HG02642 (cell line): ENCODE measurements around the gene DPF1.
A peak's percentile ranks its signal among the peaks of the same experiment; 100 is the strongest.
"Not testable (repeated sequence)": the region's sequence is repeated elsewhere in the genome, so short reads cannot be mapped to it uniquely, and the experiment has no call there.

Source experiments
- ATAC-seq: cut with Tn5 transposase; IDR thresholded peaks from one replicate; pipeline ENCODE4 v1.9.1; 2021; ENCODE audit warnings: mild to moderate bottlenecking; ENCODE audit not compliant: unreplicated experiment, poor library complexity

DPF1 gene

DNA sequence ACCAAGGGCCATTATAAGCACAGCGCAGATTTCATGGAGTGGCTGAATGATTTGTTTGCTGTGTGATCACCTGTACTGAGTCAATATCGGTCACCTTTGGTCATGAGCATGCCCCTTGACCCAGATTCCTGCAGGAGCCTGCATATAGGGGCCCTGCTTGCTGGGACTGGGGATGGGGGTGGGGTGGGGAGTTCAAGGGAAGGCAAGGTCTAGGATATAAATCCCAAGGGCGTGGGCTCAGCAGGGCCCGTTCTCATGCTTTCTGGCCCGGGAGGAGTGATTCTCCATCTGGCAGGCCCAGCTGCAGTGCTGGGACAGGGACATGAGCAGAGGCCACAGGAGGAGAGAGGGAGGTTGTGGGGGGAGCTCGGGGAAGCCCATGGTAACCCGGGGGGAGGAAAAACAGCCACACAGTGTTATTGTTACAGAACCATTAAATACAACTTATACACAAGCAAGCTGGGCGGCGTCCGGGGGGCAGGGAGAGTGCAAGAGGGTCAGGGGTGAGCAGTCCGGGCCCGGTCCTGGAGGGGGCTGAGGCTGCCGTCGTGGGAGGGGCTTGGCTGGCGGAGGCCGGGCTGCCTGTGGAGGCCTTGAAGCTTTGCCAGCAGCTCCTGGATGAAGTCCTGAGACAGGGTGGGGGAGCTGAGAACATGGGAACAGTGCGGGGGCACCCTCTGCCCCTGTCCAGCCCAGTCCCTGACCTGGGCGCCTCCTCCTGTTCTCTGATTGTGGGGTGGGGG is 27.0 kb upstream of the DPF1 start:
- ATAC-seq = no peak

DNA sequence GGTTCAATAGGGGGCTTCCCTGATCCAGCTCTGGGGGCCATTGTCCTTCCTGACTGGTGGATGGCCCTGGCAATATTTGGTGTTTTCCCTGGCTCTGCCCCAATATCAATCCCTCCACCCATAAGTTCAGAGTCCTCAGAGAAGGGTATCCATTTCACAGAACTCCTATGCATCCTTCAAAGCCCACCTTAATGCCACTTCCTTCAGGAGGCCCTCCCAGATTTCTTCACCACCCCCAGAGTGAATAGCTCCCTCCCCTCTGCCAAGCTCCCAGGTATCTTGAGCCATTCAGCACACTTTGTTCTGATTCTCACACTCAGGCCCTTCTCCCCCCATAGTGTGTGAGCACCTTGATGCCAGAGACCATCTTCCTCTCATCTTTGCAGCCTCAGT is 26.4 kb upstream of the DPF1 start:
- ATAC-seq = no peak

DNA sequence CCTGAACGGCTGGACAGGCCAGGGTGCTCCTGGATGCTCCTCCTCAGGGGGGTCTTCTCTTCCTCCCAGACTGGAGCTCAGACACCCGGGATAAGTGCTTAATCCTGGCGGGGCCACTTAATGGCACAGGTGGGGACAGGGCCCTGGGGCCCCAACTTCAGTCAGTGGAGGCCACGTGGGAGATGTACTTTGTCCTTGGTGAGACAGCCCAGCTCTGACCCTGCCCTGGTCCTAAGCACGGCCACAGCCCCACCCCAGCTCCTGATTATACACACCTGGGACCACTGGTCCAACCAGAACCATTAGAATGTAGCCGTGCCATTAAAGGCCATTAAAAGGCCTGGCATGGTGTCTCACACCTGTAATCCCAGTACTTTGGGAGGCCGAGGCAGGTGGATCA is 24.4 kb upstream of the DPF1 start:
- ATAC-seq = no peak

GRCh38 chr19:38247734-38248268 is 23.8 kb upstream of the DPF1 start:
- no peak for ATAC-seq

DNA sequence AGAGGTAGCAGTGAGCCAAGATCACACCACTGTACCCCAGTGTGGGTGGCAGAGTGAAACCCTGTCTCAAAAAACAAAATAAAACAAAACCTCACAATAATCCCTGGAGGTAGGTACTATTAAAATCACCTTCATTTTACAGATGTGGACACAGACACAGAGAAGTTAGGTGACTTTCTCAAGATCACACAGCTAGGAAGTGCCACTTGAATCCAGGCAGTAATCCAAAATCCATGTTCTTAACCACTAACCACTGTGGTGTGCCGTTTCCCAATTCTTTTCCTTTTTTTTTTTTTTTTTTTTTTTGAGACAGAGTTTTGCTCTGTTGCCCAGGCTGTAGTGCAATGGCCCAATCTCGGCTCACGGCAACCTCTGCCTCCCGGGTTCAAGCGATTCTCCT is 23.1 kb upstream of the DPF1 start:
- no peak for ATAC-seq

DNA sequence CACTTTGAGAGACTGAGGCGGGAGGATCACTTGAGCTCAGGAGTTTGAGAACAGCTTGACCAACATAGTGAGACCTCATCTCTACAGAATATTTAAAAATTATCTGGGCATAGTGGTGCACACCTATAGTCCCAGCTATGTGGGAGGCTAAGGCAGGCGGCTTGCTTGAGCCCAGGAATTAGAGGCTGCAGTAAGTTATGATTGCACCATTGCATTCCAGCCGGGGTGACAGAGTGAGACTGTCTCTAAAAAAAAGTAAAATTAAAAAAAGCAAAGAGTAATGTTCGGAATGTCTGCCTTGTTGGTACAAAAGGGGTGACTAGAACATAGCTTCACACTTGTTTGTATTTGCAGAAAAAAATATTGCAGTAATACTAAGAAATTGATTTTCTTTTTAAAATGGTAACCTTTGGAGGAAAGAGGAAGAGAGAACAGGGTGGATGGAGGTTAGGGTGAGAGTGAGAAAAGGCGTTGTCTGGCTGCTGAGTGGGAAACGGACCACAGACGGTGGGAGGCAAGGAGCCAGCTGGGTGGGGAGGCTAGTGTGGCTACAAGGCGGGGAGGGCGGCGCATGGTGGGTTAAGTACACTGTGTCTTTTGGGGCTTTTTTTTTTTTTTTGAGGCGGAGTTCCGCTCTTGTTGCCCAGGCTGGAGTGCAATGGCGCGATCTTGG is 21.9 kb upstream of the DPF1 start:
- ATAC-seq = no peak

DNA sequence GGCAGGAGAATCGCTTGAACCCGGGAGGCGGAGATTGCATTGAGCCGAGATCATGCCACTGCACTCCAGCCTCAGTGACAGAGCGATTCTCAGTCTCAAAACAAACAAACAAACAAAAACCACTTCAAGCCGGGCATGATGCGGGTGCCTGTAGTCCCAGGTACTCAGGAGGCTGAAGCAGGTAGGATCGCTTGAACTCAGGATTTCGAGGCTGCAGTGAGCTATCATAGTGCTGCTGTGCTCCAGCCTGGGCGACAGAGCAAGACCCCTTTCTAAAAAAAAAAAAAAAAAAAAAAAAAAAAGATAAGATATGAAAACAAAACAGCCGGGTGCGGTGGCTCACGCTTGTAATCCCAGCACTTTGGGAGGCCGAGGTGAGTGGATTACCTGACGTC is 19.3 kb upstream of the DPF1 start:
- ATAC-seq = no peak

DNA sequence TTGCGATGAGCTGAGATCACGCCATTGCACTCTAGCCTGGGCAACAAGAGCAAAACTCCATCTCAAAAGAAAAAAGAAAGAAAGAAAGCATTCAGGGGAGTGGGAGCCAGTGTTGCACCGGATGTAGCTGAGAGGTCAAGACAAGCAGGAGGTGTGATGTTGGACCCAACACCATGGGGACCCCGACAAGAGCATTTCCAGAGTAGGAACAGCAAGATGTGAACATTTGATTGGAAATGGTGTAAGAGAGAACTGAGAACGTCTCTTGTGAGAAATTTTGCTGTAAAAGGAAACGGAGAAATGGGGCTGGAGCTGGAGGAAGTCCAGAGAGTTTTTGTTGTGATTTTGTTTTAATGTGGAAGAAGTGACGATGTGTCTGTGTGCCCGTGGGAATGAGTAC is 15.8 kb upstream of the DPF1 start:
- ATAC-seq = no peak

DNA sequence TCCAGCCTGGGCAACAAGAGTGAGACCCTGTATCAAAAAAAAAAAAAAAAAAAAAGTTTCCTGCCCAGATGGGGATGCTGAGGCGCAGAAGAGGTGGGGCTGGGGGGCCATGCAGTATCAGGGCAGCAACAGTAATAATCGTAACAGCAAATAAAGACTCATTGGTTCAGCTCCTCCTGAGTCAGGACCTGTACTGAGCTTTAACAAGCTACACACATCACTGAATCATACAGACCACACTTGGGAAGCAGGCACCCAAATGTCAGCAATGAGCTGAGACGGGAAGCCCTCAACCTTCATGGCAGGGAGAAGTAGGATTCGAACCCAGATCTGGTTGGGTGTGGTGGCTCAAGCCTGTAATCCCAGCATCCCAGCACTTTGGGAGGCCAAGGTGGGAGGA is 10.6 kb upstream of the DPF1 start:
- no peak for ATAC-seq

DNA sequence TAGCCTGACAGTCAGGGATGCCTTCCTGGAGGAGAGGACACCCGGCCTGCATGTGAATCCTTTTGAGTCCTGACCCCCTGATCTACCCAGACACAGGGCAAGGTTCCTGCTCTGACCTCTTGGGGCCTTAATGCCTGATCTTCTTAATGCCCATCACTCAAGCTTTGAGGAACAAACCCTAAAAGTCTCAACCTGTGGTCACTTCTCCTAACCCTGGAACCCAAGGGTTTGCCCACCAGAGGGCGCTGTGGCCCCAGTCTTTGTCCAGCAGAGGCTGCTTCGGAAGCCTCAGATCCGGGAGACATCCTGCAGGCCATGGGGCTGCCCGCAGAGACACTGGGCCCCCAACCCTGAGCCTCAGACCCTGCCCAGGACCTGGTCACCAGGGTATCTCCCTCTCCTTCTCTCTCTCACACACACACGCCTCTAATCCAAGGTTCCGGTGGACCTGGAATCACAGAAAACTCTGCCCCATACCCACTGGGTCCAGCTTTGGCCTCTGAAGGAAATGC is 9.8 kb upstream of the DPF1 start:
- no peak for ATAC-seq

- no peak for ATAC-seq
Measured at GRCh38 chr19:38231918-38232317, 7.9 kb upstream of the DPF1 start.

GRCh38 chr19:38230506-38231133 is 6.6 kb upstream of the DPF1 start:
- ATAC-seq = not testable (repeated sequence)

DNA sequence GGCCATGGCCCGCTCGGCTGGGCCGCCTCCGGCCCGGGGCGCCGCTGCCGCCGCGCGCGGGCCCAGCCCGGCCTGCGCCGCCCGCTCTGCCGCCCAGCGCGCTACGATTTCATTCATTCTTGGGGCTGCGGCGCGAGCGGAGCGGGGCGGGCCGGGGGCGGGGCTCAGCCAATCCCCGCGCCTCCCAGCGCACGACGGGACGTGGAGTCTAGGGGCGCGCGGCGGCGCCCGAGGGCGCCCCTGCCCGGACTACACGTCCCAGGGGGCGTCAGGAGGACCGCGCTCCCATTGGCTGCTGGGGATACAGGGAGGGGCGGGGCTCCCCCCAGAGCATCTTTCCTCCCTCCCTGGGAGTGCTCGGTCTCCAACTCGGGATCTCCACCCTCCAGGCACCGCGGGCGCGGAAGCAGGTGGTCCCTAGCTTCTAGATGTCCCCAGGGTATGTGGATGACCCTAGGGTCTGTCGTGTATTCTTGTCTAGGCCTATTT is 5.6 kb upstream of the DPF1 start:
- peak; percentile 73 for ATAC-seq

- ATAC-seq = no peak
Measured at GRCh38 chr19:38228491-38229439, 4.7 kb upstream of the DPF1 start.

DNA sequence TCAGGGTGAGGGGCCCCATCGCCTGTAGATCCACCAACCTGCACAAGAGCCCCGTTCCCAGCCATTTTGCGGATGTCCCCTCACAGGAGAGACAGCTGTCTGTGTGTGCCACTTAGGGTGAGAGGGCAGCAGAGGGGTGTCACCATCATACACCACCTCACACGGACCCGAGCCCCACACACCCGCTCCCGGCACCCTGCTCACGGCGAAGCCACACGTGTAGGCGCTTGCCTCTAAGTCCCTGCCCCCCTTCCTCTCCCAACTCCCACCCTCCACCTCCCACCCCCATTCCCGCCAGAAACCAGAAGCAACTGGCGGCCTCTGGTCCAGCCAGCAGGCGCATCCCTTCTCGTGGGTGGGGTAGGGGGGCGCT is 4.0 kb upstream of the DPF1 start:
- no peak for ATAC-seq

- ATAC-seq = no peak
Measured at GRCh38 chr19:38227287-38228004, 3.4 kb upstream of the DPF1 start.

GRCh38 chr19:38224863-38225218 is 819 bp upstream of the DPF1 start:
- ATAC-seq = not testable (repeated sequence)

DNA sequence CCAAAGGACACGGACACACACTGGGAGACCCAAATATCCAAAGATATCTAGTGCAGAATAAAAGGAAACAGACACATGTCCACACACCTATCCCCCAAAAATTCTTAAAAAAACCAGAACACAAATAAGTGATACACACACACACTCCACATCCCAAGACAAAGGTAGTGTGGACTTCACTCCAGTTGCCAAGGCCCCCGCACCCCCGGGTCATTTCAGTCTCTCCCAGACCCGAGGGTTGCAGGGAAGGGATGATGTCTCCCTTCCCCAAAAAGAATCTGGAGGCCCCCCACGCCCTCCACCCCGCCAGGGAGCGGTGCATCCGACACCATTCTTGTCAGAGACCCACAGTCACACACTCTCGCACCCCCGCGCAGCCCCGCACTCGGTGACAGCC is 407 bp downstream of the DPF1 start:
- ATAC-seq = no peak

GRCh38 chr19:38223119-38223523 is 901 bp downstream of the DPF1 start:
- no peak for ATAC-seq
